Astrocyte (in vitro differentiated cells and primary cell): ENCODE measurements around the gene LMNB1. TPM values are rescaled to one million over a fixed set of nuclear protein-coding genes. Genes with fewer than 3 reads are reported as not detected.

Experiments
- DNase-seq: peaks from one replicate; pipeline ENCODE4 v3.0.0-alpha.2; 2010; ENCODE audit warnings: low read depth
- FAIRE-seq: peaks from 2 replicates; lab custom pipeline; 2011; peaks lifted over from hg19 to GRCh38; lab: Jason Lieb, UNC
- H2AFZ ChIP-seq: 2 replicates; pipeline ENCODE4 v1.6.0; 2012; ENCODE audit warnings: low read depth, low read length, inconsistent platforms
- H3K27ac ChIP-seq: 2 replicates; pipeline ENCODE4 v1.5.1; 2011; ENCODE audit warnings: low read depth, low read length, inconsistent platforms
- H3K27me3 ChIP-seq: 2 replicates; pipeline ENCODE4 v1.6.0; 2011; ENCODE audit warnings: low read length, inconsistent platforms; ENCODE audit not compliant: insufficient read depth
- H3K36me3 ChIP-seq: 2 replicates; pipeline ENCODE4 v1.5.1; 2011; ENCODE audit warnings: low read length, inconsistent platforms; ENCODE audit not compliant: insufficient read depth
- H3K4me1 ChIP-seq: 2 replicates; pipeline ENCODE4 v1.5.1; 2011; ENCODE audit warnings: low read length, inconsistent platforms; ENCODE audit not compliant: insufficient read depth
- H3K4me2 ChIP-seq: 2 replicates; pipeline ENCODE4 v1.6.0; 2012; ENCODE audit warnings: low read length, inconsistent platforms
- H3K4me3 ChIP-seq: 2 replicates; pipeline ENCODE4 v1.5.1; 2011; ENCODE audit warnings: low read depth, mild to moderate bottlenecking, low read length, inconsistent platforms; ENCODE audit not compliant: insufficient read depth
- H3K79me2 ChIP-seq: 2 replicates; pipeline ENCODE4 v1.6.0; 2012; ENCODE audit warnings: mild to moderate bottlenecking, low read length, inconsistent platforms; ENCODE audit not compliant: insufficient read depth
- H3K9ac ChIP-seq: 2 replicates; pipeline ENCODE4 v1.6.0; 2012; ENCODE audit warnings: mild to moderate bottlenecking, low read length, inconsistent platforms
- H3K9me3 ChIP-seq: 2 replicates; pipeline ENCODE4 v1.5.1; 2012; ENCODE audit warnings: low read depth, mild to moderate bottlenecking, low read length, inconsistent platforms; ENCODE audit not compliant: insufficient read depth
- H4K20me1 ChIP-seq: 2 replicates; pipeline ENCODE4 v1.6.0; 2012; ENCODE audit warnings: low read length, inconsistent platforms; ENCODE audit not compliant: insufficient read depth
- H3K27ac Mint-ChIP-seq: one replicate; pipeline ENCODE4 v1.8.0; 2021; ENCODE audit warnings: mild to moderate bottlenecking, mixed read lengths; ENCODE audit not compliant: unreplicated experiment
- H3K27me3 Mint-ChIP-seq: one replicate; pipeline ENCODE4 v1.8.0; 2021; ENCODE audit warnings: low read depth, mixed read lengths; ENCODE audit not compliant: unreplicated experiment
- H3K36me3 Mint-ChIP-seq: one replicate; pipeline ENCODE4 v1.8.0; 2021; ENCODE audit warnings: low read depth, mixed read lengths; ENCODE audit not compliant: unreplicated experiment
- H3K4me1 Mint-ChIP-seq: one replicate; pipeline ENCODE4 v1.8.0; 2021; ENCODE audit warnings: low read depth, mixed read lengths; ENCODE audit not compliant: unreplicated experiment
- H3K4me3 Mint-ChIP-seq: one replicate; pipeline ENCODE4 v1.8.0; 2021; ENCODE audit warnings: mild to moderate bottlenecking, moderate library complexity, mixed read lengths; ENCODE audit not compliant: unreplicated experiment
- H3K9me3 Mint-ChIP-seq: one replicate; pipeline ENCODE4 v1.8.0; 2021; ENCODE audit warnings: mild to moderate bottlenecking, mixed read lengths; ENCODE audit not compliant: unreplicated experiment
- CTCF ChIP-seq: IDR thresholded peaks from 2 replicates; pipeline ENCODE4 v1.5.1; 2011; ENCODE audit warnings: low read depth, mild to moderate bottlenecking, inconsistent platforms, low read length, moderate library complexity; ENCODE audit not compliant: insufficient read depth
- EZH2 ChIP-seq: IDR thresholded peaks from 2 replicates; pipeline ENCODE4 v1.6.1; 2012; ENCODE audit warnings: mild to moderate bottlenecking, low read length, inconsistent platforms; ENCODE audit not compliant: insufficient read depth
- total RNA-seq: library from RNA; stranded (reverse); gene quantifications from 2 replicates; pipeline ENCODE4 v1.2.1, GENCODE V29; 2021

The LMNB1 gene
- total RNA-seq, 1 donor from 2014 or later = 12.7 TPM

GRCh38 chr5:126869005-126869451 is 92.1 kb downstream of the LMNB1 start:
- peak overlapping the region; percentile 87 for H3K4me2 ChIP-seq
- no peaks in the 10 kb centered on the region for H3K27me3 Mint-ChIP-seq
- H3K4me1 ChIP-seq = peaks cover 11% of the 10 kb centered on the region
- H3K27ac ChIP-seq = no peak overlapping the region
- no peaks in the 10 kb centered on the region for H3K9me3 Mint-ChIP-seq
- peak overlapping the region; percentile 46 for H3K9ac ChIP-seq
- no peaks in the 10 kb centered on the region for H3K27me3 ChIP-seq
- H2AFZ ChIP-seq = peak overlapping the region; percentile 76
- H3K4me3 ChIP-seq = peak overlapping the region; percentile 35
- peak overlapping the region; percentile 53 for H3K27ac Mint-ChIP-seq
- no peak for TF ChIP-seq CTCF
- no peak for TF ChIP-seq EZH2
- H3K4me3 Mint-ChIP-seq = peak overlapping the region; percentile 68
- no peak for FAIRE-seq
- H3K36me3 Mint-ChIP-seq = no peaks in the 10 kb centered on the region
- peak; percentile 25 for DNase-seq
- no peaks in the 10 kb centered on the region for H3K36me3 ChIP-seq
- H4K20me1 ChIP-seq = no peaks in the 10 kb centered on the region
- H3K4me1 Mint-ChIP-seq = peaks cover 2% of the 10 kb centered on the region
- no peaks in the 10 kb centered on the region for H3K79me2 ChIP-seq
- H3K9me3 ChIP-seq = no peaks in the 10 kb centered on the region

GRCh38 chr5:126871441-126871840 is 94.5 kb downstream of the LMNB1 start:
- Histone ChIP-seq H3K27me3 (no peaks in the 10 kb centered on the region), H3K9me3 (no peaks in the 10 kb centered on the region), H3K4me3 (no peak overlapping the region), H2AFZ (no peak overlapping the region), H3K36me3 (no peaks in the 10 kb centered on the region), H4K20me1 (no peaks in the 10 kb centered on the region), H3K4me1 (peaks cover 11% of the 10 kb centered on the region), H3K4me2 (no peak overlapping the region), H3K9ac (no peak overlapping the region), H3K79me2 (no peaks in the 10 kb centered on the region), H3K27ac (no peak overlapping the region)
- H3K4me1 Mint-ChIP-seq = peaks cover 2% of the 10 kb centered on the region
- H3K9me3 Mint-ChIP-seq = no peaks in the 10 kb centered on the region
- DNase-seq (no peak), FAIRE-seq (no peak)
- no peak for TF ChIP-seq CTCF
- no peak for TF ChIP-seq EZH2
- no peak overlapping the region for H3K4me3 Mint-ChIP-seq
- H3K36me3 Mint-ChIP-seq = no peaks in the 10 kb centered on the region
- H3K27me3 Mint-ChIP-seq = no peaks in the 10 kb centered on the region
- no peak overlapping the region for H3K27ac Mint-ChIP-seq

GRCh38 chr5:126872561-126873354 is 95.8 kb downstream of the LMNB1 start:
- H3K4me3 Mint-ChIP-seq = no peak overlapping the region
- H3K36me3 Mint-ChIP-seq = peaks cover 7% of the 10 kb centered on the region
- no peaks in the 10 kb centered on the region for H3K27me3 Mint-ChIP-seq

More at GRCh38 chr5:126872561-126873354, 95.8 kb downstream of the LMNB1 start:
- DNase-seq (no peak), FAIRE-seq (no peak)
- Histone ChIP-seq H3K79me2 (no peaks in the 10 kb centered on the region), H3K27me3 (no peaks in the 10 kb centered on the region), H3K36me3 (no peaks in the 10 kb centered on the region), H2AFZ (no peak overlapping the region), H3K4me1 (peaks cover 11% of the 10 kb centered on the region), H4K20me1 (no peaks in the 10 kb centered on the region), H3K27ac (no peak overlapping the region), H3K9me3 (no peaks in the 10 kb centered on the region), H3K4me3 (no peak overlapping the region), H3K9ac (no peak overlapping the region), H3K4me2 (no peak overlapping the region)
- Mint-ChIP-seq H3K9me3 (no peaks in the 10 kb centered on the region), H3K27ac (no peak overlapping the region), H3K4me1 (peaks cover 5% of the 10 kb centered on the region)
- no peak for TF ChIP-seq CTCF
- TF ChIP-seq EZH2 = no peak
